Measurements from ENCODE around the gene RPS16.

DNA sequence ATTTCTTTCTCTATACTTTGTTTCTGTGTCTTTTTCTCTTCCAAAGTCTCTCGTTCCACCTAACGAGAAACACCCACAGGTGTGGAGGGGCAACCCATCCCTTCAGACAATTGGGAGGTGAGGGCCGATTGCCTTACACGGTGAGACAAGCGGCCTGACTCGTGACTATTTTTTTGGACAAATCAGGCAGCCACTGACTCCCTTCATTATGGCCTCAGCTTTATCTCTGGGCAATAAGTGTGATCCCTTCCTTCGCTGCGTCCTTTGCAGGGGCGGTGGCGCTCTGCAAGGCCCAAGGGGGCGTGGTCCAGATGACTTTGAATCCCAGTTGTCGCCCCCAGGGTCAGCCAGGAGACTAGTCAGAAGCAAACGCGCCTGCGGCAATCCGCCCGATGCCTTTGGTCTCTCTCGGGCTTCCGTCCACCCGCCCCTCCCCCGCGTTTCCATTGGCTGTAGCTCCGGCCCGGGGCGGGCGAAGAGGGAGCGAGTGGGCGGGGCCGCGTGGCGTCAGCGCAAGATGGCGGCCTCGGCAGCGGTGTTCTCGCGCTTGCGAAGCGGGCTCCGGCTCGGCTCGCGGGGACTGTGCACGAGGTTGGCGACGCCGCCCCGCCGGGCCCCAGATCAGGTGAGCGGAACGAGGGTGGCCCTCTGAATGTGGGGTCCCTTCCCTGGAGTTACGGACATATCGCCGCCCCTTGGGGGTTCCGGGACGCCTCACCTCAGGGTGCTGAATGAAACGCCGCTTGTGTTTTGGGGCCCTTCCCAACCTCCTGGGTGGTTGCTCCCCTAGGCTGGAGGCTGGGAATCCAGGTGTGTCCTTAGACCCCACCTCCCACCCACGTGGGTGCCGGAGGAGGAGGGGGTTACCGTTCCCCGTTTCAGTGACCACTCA is 44.8 kb upstream of the RPS16 start, which contains the start of gene TIMM50:
- TF ChIP-seq, protein P1, sequence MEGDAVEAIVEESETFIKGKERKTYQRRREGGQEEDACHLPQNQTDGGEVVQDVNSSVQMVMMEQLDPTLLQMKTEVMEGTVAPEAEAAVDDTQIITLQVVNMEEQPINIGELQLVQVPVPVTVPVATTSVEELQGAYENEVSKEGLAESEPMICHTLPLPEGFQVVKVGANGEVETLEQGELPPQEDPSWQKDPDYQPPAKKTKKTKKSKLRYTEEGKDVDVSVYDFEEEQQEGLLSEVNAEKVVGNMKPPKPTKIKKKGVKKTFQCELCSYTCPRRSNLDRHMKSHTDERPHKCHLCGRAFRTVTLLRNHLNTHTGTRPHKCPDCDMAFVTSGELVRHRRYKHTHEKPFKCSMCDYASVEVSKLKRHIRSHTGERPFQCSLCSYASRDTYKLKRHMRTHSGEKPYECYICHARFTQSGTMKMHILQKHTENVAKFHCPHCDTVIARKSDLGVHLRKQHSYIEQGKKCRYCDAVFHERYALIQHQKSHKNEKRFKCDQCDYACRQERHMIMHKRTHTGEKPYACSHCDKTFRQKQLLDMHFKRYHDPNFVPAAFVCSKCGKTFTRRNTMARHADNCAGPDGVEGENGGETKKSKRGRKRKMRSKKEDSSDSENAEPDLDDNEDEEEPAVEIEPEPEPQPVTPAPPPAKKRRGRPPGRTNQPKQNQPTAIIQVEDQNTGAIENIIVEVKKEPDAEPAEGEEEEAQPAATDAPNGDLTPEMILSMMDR (IDR thresholded peaks at IDR 0.05; ENCODE audit: insufficient read depth, low read depth, low read length) = no peak
- no peak for TF ChIP-seq EZH2 (IDR thresholded peaks at IDR 0.05; ENCODE audit: insufficient read depth, low read length)
